ENCODE measurements around the gene ABCA2.
"Not testable (repeated sequence)": the region's sequence is repeated elsewhere in the genome, so short reads cannot be mapped to it uniquely, and the experiment has no call there.

Gene ABCA2

GRCh38 chr9:137017791-137018497 lies 10.1 kb downstream of the ABCA2 start:
- no peak for DNase-seq (ENCODE audit: low read depth in 1 of 2, low spot score in 1 of 2)

DNA sequence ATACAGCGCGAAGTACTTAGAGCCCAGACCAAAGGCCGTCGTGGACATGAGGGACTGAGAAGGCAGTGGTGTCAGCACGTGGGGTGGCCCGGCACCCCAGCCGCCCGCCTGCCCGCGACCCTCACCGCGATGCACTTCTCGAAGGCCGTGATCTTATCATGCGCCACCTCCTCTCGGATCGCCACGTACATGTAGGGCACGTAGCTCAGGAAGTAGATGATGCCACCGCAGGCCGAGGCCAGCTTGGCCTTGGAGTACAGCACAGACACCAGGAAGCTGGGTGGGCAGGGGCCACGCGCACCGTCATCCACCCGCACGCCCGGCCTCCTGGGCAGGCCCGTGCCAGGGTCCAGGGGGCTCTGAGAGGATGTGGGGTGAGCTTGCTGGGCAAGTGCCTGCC lies 11.0 kb downstream of the ABCA2 start:
- no peak for DNase-seq (ENCODE audit: low read depth in 1 of 2, low spot score in 1 of 2)

- DNase-seq (ENCODE audit: low read depth in 1 of 2, low spot score in 1 of 2): no peak
Observed at GRCh38 chr9:137016436-137016835, 11.6 kb downstream of the ABCA2 start.

DNA sequence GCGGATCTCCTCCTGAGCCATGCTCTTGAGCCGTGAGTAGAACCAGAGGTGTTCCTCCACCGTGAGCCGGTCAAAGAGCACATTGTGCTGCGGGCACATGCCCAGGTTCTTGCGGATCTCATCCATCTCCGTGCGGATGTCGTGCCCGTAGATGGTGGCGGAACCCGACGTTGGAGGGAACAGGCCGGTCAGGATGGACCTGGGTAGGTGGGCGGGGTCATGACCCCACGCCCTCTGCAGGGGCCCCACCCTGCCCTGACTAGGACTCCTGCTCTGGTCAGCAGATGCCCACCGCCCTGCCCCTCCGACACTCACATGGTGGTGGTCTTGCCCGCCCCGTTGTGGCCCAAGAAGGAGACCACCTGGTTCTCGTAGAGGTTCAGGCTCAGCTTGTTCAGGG lies 12.1 kb downstream of the ABCA2 start:
- DNase-seq (ENCODE audit: low read depth in 1 of 2, low spot score in 1 of 2): no peak

GRCh38 chr9:137015540-137015930 lies 12.5 kb downstream of the ABCA2 start:
- no peak for DNase-seq (ENCODE audit: low read depth in 1 of 2, low spot score in 1 of 2)

DNA sequence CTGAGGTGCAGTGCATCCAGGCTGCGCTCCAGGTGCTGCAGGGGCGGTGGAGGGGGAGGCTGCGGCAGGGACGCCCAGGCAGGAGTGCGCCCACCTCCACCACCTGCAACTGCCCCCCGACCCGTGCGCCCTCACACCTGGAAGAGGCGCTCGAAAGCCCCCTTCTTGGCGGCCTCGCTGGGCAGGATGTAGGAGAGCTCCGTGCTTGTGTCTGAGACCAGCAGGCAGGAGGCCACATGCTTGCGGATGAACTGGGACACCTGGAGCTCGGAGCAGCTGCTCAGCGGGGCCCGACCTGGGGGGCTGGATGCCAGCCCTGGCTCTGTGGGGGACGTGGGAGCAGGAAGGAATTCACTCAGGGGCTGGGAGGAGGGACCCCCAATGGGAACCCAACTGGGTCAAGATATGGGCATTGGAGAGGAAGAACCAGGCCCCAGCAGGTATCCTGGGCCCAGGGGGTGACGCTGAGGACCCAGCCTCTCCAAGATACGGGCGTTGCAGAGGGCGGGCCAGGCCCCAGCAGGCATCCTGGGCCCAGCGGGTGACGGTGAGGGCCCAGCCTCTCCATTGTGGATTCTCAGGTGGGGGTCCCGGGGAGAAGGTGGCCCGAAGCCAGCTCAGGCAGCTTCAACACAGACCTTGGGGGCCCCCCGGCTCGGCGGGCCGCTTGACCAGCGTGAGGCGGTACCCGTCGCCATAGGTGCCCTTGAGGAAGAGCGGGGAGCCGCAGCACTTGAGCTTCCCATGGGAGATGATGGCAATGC lies 13.1 kb downstream of the ABCA2 start:
- DNase-seq (ENCODE audit: low read depth in 1 of 2, low spot score in 1 of 2): no peak

DNA sequence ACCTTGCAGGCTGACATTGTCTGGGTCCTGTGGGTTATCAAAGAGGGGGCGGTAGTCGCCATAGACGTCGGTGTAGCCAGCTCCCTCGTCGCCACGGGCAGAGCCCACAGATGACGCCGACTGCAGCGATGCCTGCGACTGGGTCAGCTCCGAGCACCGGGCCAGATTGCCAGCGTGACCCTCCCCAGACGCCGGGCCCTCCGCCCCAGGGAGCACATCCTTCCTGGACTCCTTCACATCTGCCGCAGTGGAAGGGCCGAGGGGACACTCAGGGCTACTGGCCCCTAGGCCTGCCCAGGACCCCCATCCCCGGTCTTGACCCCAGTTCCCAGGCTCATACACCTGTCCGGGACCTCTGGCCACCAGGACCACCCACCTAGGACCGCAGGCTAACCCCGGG lies 13.9 kb downstream of the ABCA2 start:
- DNase-seq (ENCODE audit: low read depth in 1 of 2, low spot score in 1 of 2): no peak

GRCh38 chr9:137013571-137013940 lies 14.5 kb downstream of the ABCA2 start:
- no peak for DNase-seq (ENCODE audit: low read depth in 1 of 2, low spot score in 1 of 2)

GRCh38 chr9:137012694-137013570 lies 15.1 kb downstream of the ABCA2 start:
- no peak for DNase-seq (ENCODE audit: low read depth in 1 of 2, low spot score in 1 of 2)

GRCh38 chr9:137011907-137012675 lies 15.9 kb downstream of the ABCA2 start:
- DNase-seq (ENCODE audit: low read depth in 1 of 2, low spot score in 1 of 2): no peak

GRCh38 chr9:137011156-137011555 lies 16.9 kb downstream of the ABCA2 start:
- DNase-seq (ENCODE audit: low read depth in 1 of 2, low spot score in 1 of 2): no peak

- no peak for DNase-seq (ENCODE audit: low read depth in 1 of 2, low spot score in 1 of 2)
Observed at GRCh38 chr9:137009938-137010732, 17.9 kb downstream of the ABCA2 start.

- no peak for DNase-seq (ENCODE audit: low read depth in 1 of 2, low spot score in 1 of 2)
Observed at GRCh38 chr9:137009217-137009616, 18.8 kb downstream of the ABCA2 start.

DNA sequence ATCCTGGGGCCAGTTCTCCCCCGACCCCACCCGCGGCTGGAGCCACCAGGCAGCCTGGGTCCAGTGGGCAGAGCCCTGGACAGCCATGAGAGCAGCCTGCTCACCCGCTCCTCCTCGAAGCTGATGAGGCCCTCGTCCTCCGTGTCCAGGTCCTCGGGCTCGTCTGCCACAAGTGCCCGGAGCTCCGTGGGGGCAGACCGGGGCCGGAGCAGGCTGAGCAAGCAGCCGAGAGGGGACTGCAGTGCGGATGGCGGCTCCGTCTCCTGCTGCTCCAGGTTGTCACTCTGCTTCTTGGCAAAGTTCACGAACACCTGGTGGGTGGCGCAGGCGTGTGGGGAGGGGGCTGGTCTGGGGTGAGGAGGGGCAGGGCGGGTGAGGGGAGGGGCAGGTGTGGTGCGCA lies 19.7 kb downstream of the ABCA2 start:
- no peak for DNase-seq (ENCODE audit: low read depth in 1 of 2, low spot score in 1 of 2)

- no peak for DNase-seq (ENCODE audit: low read depth in 1 of 2, low spot score in 1 of 2)
Observed at GRCh38 chr9:137007816-137008270, 20.2 kb downstream of the ABCA2 start.

DNA sequence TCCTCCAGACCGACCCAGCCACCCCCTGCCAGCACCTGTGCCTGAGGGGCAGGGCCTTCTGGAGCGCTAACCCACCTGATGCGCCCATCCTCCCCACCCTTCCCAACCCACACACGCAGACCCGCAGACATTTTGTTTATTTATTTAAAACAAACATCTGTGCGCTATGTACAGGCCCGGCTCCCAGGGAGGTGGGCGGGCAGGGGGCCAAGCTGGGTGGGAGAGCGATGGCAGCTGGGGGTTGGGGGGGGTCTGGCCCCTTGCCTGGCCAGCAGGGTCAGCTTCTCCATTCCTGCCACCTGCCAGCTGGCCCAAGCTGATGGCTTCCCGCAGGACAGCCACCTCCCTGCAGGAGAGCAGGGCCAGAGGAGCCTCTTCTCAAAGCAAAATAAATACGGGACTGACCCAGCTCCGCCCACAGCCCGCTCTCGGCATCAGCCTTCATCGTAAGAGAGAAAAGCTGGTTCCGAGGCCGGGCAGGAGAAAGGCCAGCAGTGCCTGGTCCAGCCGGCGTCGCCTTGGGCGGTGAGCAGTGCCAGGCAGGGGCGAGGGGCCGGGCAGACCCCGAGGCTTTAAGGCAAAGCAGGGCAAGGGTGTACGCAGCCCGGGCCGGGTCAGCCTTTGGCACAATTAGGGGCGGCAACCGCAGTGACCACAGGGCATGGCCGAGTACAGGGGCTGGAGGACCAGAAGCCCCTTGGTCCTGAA lies 20.8 kb downstream of the ABCA2 start:
- no peak for DNase-seq (ENCODE audit: low read depth in 1 of 2, low spot score in 1 of 2)

- DNase-seq (ENCODE audit: low read depth in 1 of 2, low spot score in 1 of 2): no peak
Observed at GRCh38 chr9:137006116-137007003, 21.7 kb downstream of the ABCA2 start.

GRCh38 chr9:137004285-137004684 lies 23.8 kb downstream of the ABCA2 start:
- DNase-seq (ENCODE audit: low read depth in 1 of 2, low spot score in 1 of 2): not testable (repeated sequence)

- no peak for DNase-seq (ENCODE audit: low read depth in 1 of 2, low spot score in 1 of 2)
Observed at GRCh38 chr9:137002646-137003041, 25.4 kb downstream of the ABCA2 start.

Measured in stimulated activated CD4-positive, alpha-beta T cell treated with anti-CD3 and anti-CD28 coated beads, Interleukin-15, amount 100 ng/mL, for 1 hour (primary cell).